HG03025 (cell line): ENCODE results near the gene THYN1.

Experiments used
- ATAC-seq: cut with Tn5 transposase; IDR thresholded peaks from one replicate; pipeline ENCODE4 v1.9.1; 2021; ENCODE audit warnings: mild to moderate bottlenecking, moderate library complexity; ENCODE audit not compliant: unreplicated experiment, low FRiP score

THYN1 gene

GRCh38 chr11:134226806-134227325 is 26.3 kb downstream of the THYN1 start:
- ATAC-seq = no peak

- ATAC-seq = peak; percentile 30
Measured at GRCh38 chr11:134224710-134225664, 28.2 kb downstream of the THYN1 start.

GRCh38 chr11:134223836-134224709 is 29.1 kb downstream of the THYN1 start, which contains the start of the genes NCAPD3 and VPS26B:
Gene NCAPD3, minus strand, starts transcription at chr11:134223967. Its CDS starts 41 bp downstream, at chr11:134223926.
Gene VPS26B, plus strand, starts transcription at chr11:134224671. Its CDS starts 452 bp downstream, at chr11:134225123.
- ATAC-seq = peak; percentile 78

- no peak for ATAC-seq
Measured at GRCh38 chr11:134223121-134223520, 30.0 kb downstream of the THYN1 start.

- no peak for ATAC-seq
Measured at GRCh38 chr11:134216816-134217215, 36.3 kb downstream of the THYN1 start.

- ATAC-seq = no peak
Measured at GRCh38 chr11:134215836-134216235, 37.3 kb downstream of the THYN1 start.

- no peak for ATAC-seq
Measured at GRCh38 chr11:134207538-134208239, 45.5 kb downstream of the THYN1 start.

GRCh38 chr11:134206185-134206584 is 47.0 kb downstream of the THYN1 start:
- ATAC-seq = no peak

- no peak for ATAC-seq
Measured at GRCh38 chr11:134205729-134206128, 47.4 kb downstream of the THYN1 start.

- no peak for ATAC-seq
Measured at GRCh38 chr11:134202661-134203060, 50.5 kb downstream of the THYN1 start.

GRCh38 chr11:134200688-134201087 is 52.5 kb downstream of the THYN1 start:
- ATAC-seq = no peak

GRCh38 chr11:134199531-134199930 is 53.6 kb downstream of the THYN1 start:
- no peak for ATAC-seq
